ENCODE data around the gene GMPPA. TPM values are rescaled to one million over a fixed set of nuclear protein-coding genes. Genes with fewer than 3 reads are reported as not detected.

Gene GMPPA
- polyA plus RNA-seq, 2 of the 4 experiments (the other 2 are of a cell fraction), result 36.2 to 46.2 TPM

DNA sequence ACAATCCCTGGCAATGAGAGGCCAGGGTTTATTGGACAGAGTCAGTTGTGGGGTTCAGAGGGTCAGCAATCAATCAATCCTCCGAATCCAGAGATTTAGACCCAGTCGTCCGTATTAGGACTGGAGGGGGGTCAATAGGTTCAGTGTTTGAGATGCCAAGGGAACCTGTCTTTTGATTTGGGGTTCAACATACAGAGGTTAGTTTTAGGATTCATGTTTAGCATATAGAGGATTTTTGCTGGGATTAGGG, 292 bp downstream of the GMPPA start:
- Histone ChIP-seq H3K4me3 (peak overlapping the region; percentile 75), H3K27ac (peak overlapping the region; percentile 84 to 91), H3K4me2 (peak overlapping the region; percentile 83), H3K4me1 (peaks cover 22% of the 10 kb centered on the region; the same call in 2 of the 3 replicates), H3K9me3 (no peaks in the 10 kb centered on the region)
- FAIRE-seq (no peak), ATAC-seq (no peak), DNase-seq (ENCODE audit: low read depth in 1 of 2, low spot score in 1 of 2) (no peak)
- WGBS (ENCODE audit: missing lambda C conversion rate), result 4% methylated on average over 3 of the region's 3 CpGs
- ChIA-PET POLR2A (interaction anchor here (0.8 to 2.0 kb wide), 13 partner anchors 8 to 111 kb away, joined by 3 to 24 read pairs (median 6); partner anchors contain the start of genes DNPEP, OBSL1 and STK11IP), CTCF (interaction anchor here (3.2 to 89.4 kb wide), 3 partner anchors 7 to 97 kb away, joined by 8 to 3291 read pairs (median 3291); partner anchors contain the start of genes ASIC4, CHPF, GMPPA and SPEG)
- TF ChIP-seq POLR2A (IDR thresholded peaks at IDR 0.05; ENCODE audit: low read length), result no peak
- no peak for TF ChIP-seq HDAC2 (IDR thresholded peaks at IDR 0.05)
- TF ChIP-seq HOXB5 (CRISPR knock-in tag; IDR thresholded peaks at IDR 0.05), result 0 out of 2 replicates have a peak, but pooled peaks have one; percentile 25
- TF ChIP-seq KDM5A (IDR thresholded peaks at IDR 0.05), result 0 out of 2 replicates have a peak, but pooled peaks have one; percentile 29
- TF ChIP-seq JUN (IDR thresholded peaks at IDR 0.05), result no peak
- no peak for TF ChIP-seq SMC3 (IDR thresholded peaks at IDR 0.05)

DNA sequence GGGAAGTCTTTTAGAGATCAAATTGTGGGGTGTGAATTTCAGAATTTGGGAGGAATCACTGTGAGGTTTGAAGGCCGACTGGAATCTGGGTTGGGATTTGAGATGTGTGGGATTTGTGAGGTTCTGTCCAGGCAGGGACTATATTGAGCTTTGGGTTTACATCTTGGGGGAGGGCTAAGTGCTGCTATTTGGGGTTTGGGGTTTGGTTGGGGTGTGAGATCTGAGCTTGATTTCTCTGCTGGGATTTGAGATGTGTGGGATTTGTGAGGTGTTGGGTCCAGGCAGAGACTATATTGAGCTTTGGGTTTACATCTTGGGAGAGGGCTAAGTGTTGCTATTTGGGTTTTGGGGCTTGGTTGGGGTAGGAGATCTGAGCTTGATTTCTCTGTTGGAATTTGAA, 864 bp downstream of the GMPPA start:
- no peak for FAIRE-seq
- POLR2A ChIA-PET, result interaction anchor here (1.1 to 2.0 kb wide), 2 partner anchors 10 to 99 kb away, joined by 8 to 10 read pairs; partner anchors contain the start of gene STK11IP

GRCh38 chr2:219500135-219500534, 1.4 kb downstream of the GMPPA start:
- ChIA-PET CTCF (interaction anchor here (1.1 to 89.4 kb wide), 4 partner anchors 6 to 100 kb away, joined by 3 to 3291 read pairs (median 1650); partner anchors contain the start of genes ASIC4, CHPF, GMPPA and SPEG), POLR2A (interaction anchor here (1.1 kb wide), 1 partner anchor 10 kb away, joined by 8 read pairs; no protein-coding TSS in a partner anchor)
- no peak overlapping the region for H3K4me3 ChIP-seq
- TF ChIP-seq EHF (CRISPR knock-in tag; IDR thresholded peaks at IDR 0.05) (no peak), RAD21 (conservative IDR thresholded peaks at IDR 0.05 in 1 of 2, IDR thresholded peaks at IDR 0.05 in 1 of 2) (peak in 1 of 2 experiments; percentile 14; a peak in 1 of 5 replicates)
- H3K9me3 ChIP-seq, result no peaks in the 10 kb centered on the region
- H3K4me1 ChIP-seq, result peaks cover 22% of the 10 kb centered on the region; the same call in 2 of the 3 replicates
- ATAC-seq (no peak), DNase-seq (ENCODE audit: low read depth in 1 of 2, low spot score in 1 of 2) (peak in 1 of 2 experiments; percentile 30), FAIRE-seq (no peak)
- 91% methylated on average over 2 of the region's 2 CpGs for WGBS (ENCODE audit: missing lambda C conversion rate)
- H3K4me2 ChIP-seq, result peak overlapping the region; percentile 83
- H3K27ac ChIP-seq, result no peak overlapping the region

More for the DNA sequence above, 864 bp downstream of the GMPPA start:
- no peak for DNase-seq (ENCODE audit: low read depth in 1 of 2, low spot score in 1 of 2)
- peak overlapping the region; percentile 83 for H3K4me2 ChIP-seq
- peaks cover 22% of the 10 kb centered on the region; the same call in 2 of the 3 replicates for H3K4me1 ChIP-seq
- 37% methylated on average over 1 of the region's 1 CpG for WGBS (ENCODE audit: missing lambda C conversion rate)
- peak overlapping the region; percentile 84 to 91 for H3K27ac ChIP-seq
- ATAC-seq, result no peak
- TF ChIP-seq HDAC2 (IDR thresholded peaks at IDR 0.05) (no peak), BCL3 (IDR thresholded peaks at IDR 0.05) (no peak), PHF8 (IDR thresholded peaks at IDR 0.05; ENCODE audit: borderline replicate concordance, low read depth) (no peak), E2F6 (IDR thresholded peaks at IDR 0.05; ENCODE audit: borderline replicate concordance, low read depth) (no peak), NPAS2 (CRISPR knock-in tag; IDR thresholded peaks at IDR 0.05; ENCODE audit: borderline replicate concordance) (no peak), KDM5A (IDR thresholded peaks at IDR 0.05) (no peak), JUNB (IDR thresholded peaks at IDR 0.05) (no peak), MAX (IDR thresholded peaks at IDR 0.05) (no peak), RFX5 (IDR thresholded peaks at IDR 0.05) (no peak), CEBPB (IDR thresholded peaks at IDR 0.05) (no peak)
- peak overlapping the region; percentile 75 for H3K4me3 ChIP-seq
- H3K9me3 ChIP-seq, result no peaks in the 10 kb centered on the region
- CTCF ChIA-PET, result interaction anchor here (1.1 to 89.4 kb wide), 4 partner anchors 7 to 99 kb away, joined by 3 to 3291 read pairs (median 1650); partner anchors contain the start of genes ASIC4, CHPF, GMPPA and SPEG

GRCh38 chr2:219501849-219502248, 3.2 kb downstream of the GMPPA start:
- Histone ChIP-seq H3K4me1 (peaks cover 15% of the 10 kb centered on the region; the same call in 2 of the 3 replicates), H3K27ac (no peak overlapping the region), H3K4me3 (no peak overlapping the region), H3K9me3 (no peaks in the 10 kb centered on the region), H3K4me2 (no peak overlapping the region)
- WGBS (ENCODE audit: missing lambda C conversion rate), result 93% methylated on average over 14 of the region's 14 CpGs
- TF ChIP-seq CEBPB (IDR thresholded peaks at IDR 0.05), result no peak
- no peak for TF ChIP-seq ZSCAN20 (CRISPR knock-in tag; IDR thresholded peaks at IDR 0.05)
- no peak for TF ChIP-seq MAZ (IDR thresholded peaks at IDR 0.05; ENCODE audit: borderline replicate concordance, low read depth, low read length)
- no peak for TF ChIP-seq ZFP36 (IDR thresholded peaks at IDR 0.05; ENCODE audit: borderline replicate concordance, partially characterized antibody)
- no peak for TF ChIP-seq PHF8 (IDR thresholded peaks at IDR 0.05; ENCODE audit: borderline replicate concordance, low read depth)
- TF ChIP-seq HOXA7 (CRISPR knock-in tag; IDR thresholded peaks at IDR 0.05), result no peak
- TF ChIP-seq ATOH8 (CRISPR knock-in tag; IDR thresholded peaks at IDR 0.05; ENCODE audit: low read depth), result no peak
- DNase-seq (ENCODE audit: low read depth in 1 of 2, low spot score in 1 of 2) (no peak), ATAC-seq (no peak), FAIRE-seq (no peak)
- CTCF ChIA-PET, result interaction anchor here (79.1 to 89.4 kb wide), 2 partner anchors 4 to 32 kb away, joined by 3291 read pairs; partner anchors contain the start of genes ASIC4, CHPF, GMPPA and SPEG
- POLR2A ChIA-PET, result no interaction called here

All from A549 (cell line).